Aorta (tissue), 5 donors: ENCODE data around the gene AFDN. TPM values are rescaled to one million over a fixed set of nuclear protein-coding genes. Genes with fewer than 3 reads are reported as not detected.

Source experiments
- ATAC-seq: fragments of 200-7000 bp; cut with Tn5 transposase; one replicate; pipeline ENCODE4 v1.9.1; 2022; ENCODE audit warnings: moderate library complexity; ENCODE audit not compliant: low FRiP score
- DNase-seq, 2 donors: peaks; one replicate each; pipeline ENCODE4 v3.0.0-alpha.2; 2020
- H3K27ac ChIP-seq, 2 donors: one replicate each; pipeline ENCODE4 v1.5.1; 2013; ENCODE audit warnings: low read length in 2 of 2, mild to moderate bottlenecking in 2 of 2, moderate library complexity in 2 of 2, control low read depth in 1 of 2, inconsistent platforms in 1 of 2, low read depth in 1 of 2
- H3K27me3 ChIP-seq, 2 donors: one replicate each; pipeline ENCODE4 v1.6.1; 2013; ENCODE audit warnings: control low read depth in 1 of 2, low read length in 1 of 2, mild to moderate bottlenecking in 1 of 2, moderate library complexity in 1 of 2; ENCODE audit not compliant: insufficient read depth in 2 of 2, control insufficient read depth in 1 of 2
- H3K36me3 ChIP-seq, 2 donors: one replicate each; pipeline ENCODE4 v1.6.1; 2013; ENCODE audit warnings: control low read depth in 1 of 2, low read length in 1 of 2, mild to moderate bottlenecking in 1 of 2; ENCODE audit not compliant: insufficient read depth in 2 of 2, control insufficient read depth in 1 of 2
- H3K4me1 ChIP-seq, 2 donors: one replicate each; pipeline ENCODE4 v1.6.1; 2013; ENCODE audit warnings: low read length in 2 of 2, control low read depth in 1 of 2, mild to moderate bottlenecking in 1 of 2, moderate library complexity in 1 of 2; ENCODE audit not compliant: insufficient read depth in 2 of 2, control insufficient read depth in 1 of 2
- H3K4me3 ChIP-seq, 2 donors: one replicate each; pipeline ENCODE4 v1.5.1; 2013; ENCODE audit warnings: low read length in 2 of 2, control low read depth in 1 of 2, mild to moderate bottlenecking in 1 of 2
- H3K9me3 ChIP-seq: one replicate; pipeline ENCODE4 v1.6.1; 2013; ENCODE audit warnings: mild to moderate bottlenecking, low read length; ENCODE audit not compliant: control insufficient read depth
- WGBS, 2 donors: extraction: QIAGEN DNeasy Blood & Tissue Kit; methylation state at CpG; one replicate each; pipeline ENCODE4 v1.1.7; 2013; 5-methylcytosine and 5-hydroxymethylcytosine counted together
- intact Hi-C, 2 donors: fragments of 100-400 bp; cut with DNase I; formaldehyde crosslinking; loops; one replicate each; pipeline versions ENCODE4 v1.14.2 to v1.15.0; 2022
- polyA plus RNA-seq, 2 donors: library from polyadenylated mRNA; stranded (reverse); fragments of 200-250 nt; gene quantifications; one replicate each; pipeline ENCODE4 v1.2.3, GENCODE V29; 2013
- total RNA-seq, 2 donors: library from RNA; stranded (reverse); fragmentation: NEBNext Ultra II Directional; extraction: Animal tissue kit (Norgen Biotek cat#: 25700); gene quantifications; one replicate each; pipeline ENCODE4 v1.2.1, GENCODE V29; 2021
- donor health status: healthy with polysubstance abuse.
- donor health status: Bipolar disorder and iron deficiency.
- donor health status: DM: no; HTN: no; CAD: no.
- donor health status: DM: no; HTN: no; CAD: no.
- donor health status: DM: yes; HTN: yes; CAD: no.

The AFDN gene
- total and polyA plus RNA-seq, 4 donors = 15.5 to 99.2 (median 47.5) TPM

- Histone ChIP-seq H3K27ac (no peak overlapping the region), H3K27me3 (no peaks in the 10 kb centered on the region), H3K4me3 (no peak overlapping the region), H3K4me1 (no peaks in the 10 kb centered on the region), H3K9me3 (no peaks in the 10 kb centered on the region), H3K36me3 (no peaks in the 10 kb centered on the region)
- intact Hi-C loops = no loop called here
- no peak for DNase-seq
- ATAC-seq = no peak
- 26% methylated on average over 19 of the region's 19 CpGs for WGBS, 2 donors
Observed at GRCh38 chr6:167824591-167825331, 1.9 kb upstream of the AFDN start.

- WGBS, 2 donors = 3% methylated on average over 64 to 70 of the region's 70 CpGs
- Histone ChIP-seq H3K4me3 (peak overlapping the region; percentile 13 to 95), H3K27me3 (no peaks in the 10 kb centered on the region), H3K27ac (no peak overlapping the region), H3K9me3 (no peaks in the 10 kb centered on the region), H3K4me1 (no peaks in the 10 kb centered on the region), H3K36me3 (no peaks in the 10 kb centered on the region)
- ATAC-seq (peak; percentile 71), DNase-seq (peak; percentile 62 to 78)
- intact Hi-C loops = no loop called here
Observed at GRCh38 chr6:167825332-167826229, 1.1 kb upstream of the AFDN start.

GRCh38 chr6:167826230-167826895, 348 bp upstream of the AFDN start:
- Histone ChIP-seq H3K27ac (no peak overlapping the region), H3K27me3 (no peaks in the 10 kb centered on the region), H3K4me3 (peak overlapping the region; percentile 13 to 95), H3K9me3 (no peaks in the 10 kb centered on the region), H3K36me3 (no peaks in the 10 kb centered on the region), H3K4me1 (no peaks in the 10 kb centered on the region)
- intact Hi-C loops = no loop called here
- DNase-seq (peak; percentile 78 to 91), ATAC-seq (peak; percentile 91)
- 1% methylated on average over 70 to 90 of the region's 90 CpGs for WGBS, 2 donors

- WGBS, 2 donors = 4 to 5% methylated on average over 31 to 51 of the region's 51 CpGs
- ATAC-seq = peak; percentile 52
- Histone ChIP-seq H3K4me1 (no peaks in the 10 kb centered on the region), H3K4me3 (peak overlapping the region; percentile 95 to 98), H3K36me3 (no peaks in the 10 kb centered on the region), H3K9me3 (no peaks in the 10 kb centered on the region), H3K27ac (no peak overlapping the region), H3K27me3 (no peaks in the 10 kb centered on the region)
- peak; percentile 64 to 83 for DNase-seq
- intact Hi-C loops = no loop called here
Observed at GRCh38 chr6:167827583-167828324, 1.0 kb downstream of the AFDN start.

GRCh38 chr6:167828325-167828956, 1.7 kb downstream of the AFDN start:
- H3K27me3 ChIP-seq = no peaks in the 10 kb centered on the region
- no peaks in the 10 kb centered on the region for H3K4me1 ChIP-seq
- no peak overlapping the region for H3K27ac ChIP-seq
- H3K4me3 ChIP-seq = peak overlapping the region in 1 of 2 donors; percentile 98
- 79% methylated on average over 4 of the region's 4 CpGs for WGBS, 2 donors
- H3K36me3 ChIP-seq = no peaks in the 10 kb centered on the region
- intact Hi-C loops = no loop called here
- DNase-seq = no peak
- no peak for ATAC-seq
- H3K9me3 ChIP-seq = no peaks in the 10 kb centered on the region

GRCh38 chr6:167829513-167829912, 2.8 kb downstream of the AFDN start:
- Histone ChIP-seq H3K27ac (no peak overlapping the region), H3K4me3 (no peak overlapping the region), H3K4me1 (no peaks in the 10 kb centered on the region), H3K9me3 (no peaks in the 10 kb centered on the region), H3K27me3 (no peaks in the 10 kb centered on the region), H3K36me3 (no peaks in the 10 kb centered on the region)
- no peak for ATAC-seq
- intact Hi-C loops = no loop called here
- no peak for DNase-seq

GRCh38 chr6:167831281-167831828, 4.6 kb downstream of the AFDN start:
- Histone ChIP-seq H3K27ac (no peak overlapping the region), H3K36me3 (no peaks in the 10 kb centered on the region), H3K27me3 (no peaks in the 10 kb centered on the region), H3K4me1 (no peaks in the 10 kb centered on the region), H3K9me3 (no peaks in the 10 kb centered on the region), H3K4me3 (no peak overlapping the region)
- ATAC-seq (no peak), DNase-seq (no peak)
- WGBS, 2 donors = 67 to 68% methylated on average over 3 of the region's 3 CpGs
- intact Hi-C loops = no loop called here
